Dermis lymphatic vessel endothelial cell (primary cell): Measurements from ENCODE around the gene EEF2K. TPM values are rescaled to one million over a fixed set of nuclear protein-coding genes. Genes with fewer than 3 reads are reported as not detected.

Experiments
- total RNA-seq: library from RNA; depleted of rRNA; stranded (reverse); fragments of >200 nt; gene quantifications from 2 replicates; pipeline ENCODE4 v1.2.1, GENCODE V29; 2014

The EEF2K gene
- total RNA-seq: 34.5 and 43.0 TPM in 2 replicates

GRCh38 chr16:22206013-22206841 is at the start of gene EEF2K:
TSS of gene EEF2K (plus strand) at chr16:22206278. CDS start at chr16:22225730, 19,452 bp downstream.

GRCh38 chr16:22161999-22162655 is 44.0 kb upstream of the EEF2K start, which contains the start of gene SDR42E2:
TSS of gene SDR42E2 (plus strand) at chr16:22162506. CDS start at chr16:22165583, 3,077 bp downstream.

GRCh38 chr16:22297114-22297870 is 91.2 kb downstream of the EEF2K start, which contains the start of gene POLR3E:
TSS of gene POLR3E (plus strand) at chr16:22297409. CDS start at chr16:22302969, 5,560 bp downstream.

Other genes starting within 250 kb of the EEF2K start
- gene PDZD9, start 205.2 kb upstream of the EEF2K start, total RNA-seq: not detected in 2 replicates
- gene MOSMO, start 198.2 kb upstream of the EEF2K start, total RNA-seq: 12.7 and 12.8 TPM in 2 replicates
- gene VWA3A, start 113.7 kb upstream of the EEF2K start, total RNA-seq: not detected in 2 replicates
- gene SDR42E2, start 43.8 kb upstream of the EEF2K start, total RNA-seq: 0.17 and 0.43 TPM in 2 replicates
- 34.6 and 51.3 TPM in 2 replicates for gene POLR3E, start 91.1 kb downstream of the EEF2K start, total RNA-seq
- 18.1 and 27.7 TPM in 2 replicates for gene CDR2, start 168.3 kb downstream of the EEF2K start, total RNA-seq